ENCODE results near the gene ICOSLG. TPM values are rescaled to one million over a fixed set of nuclear protein-coding genes. Genes with fewer than 3 reads are reported as not detected.
"Not testable (repeated sequence)": the region's sequence is repeated elsewhere in the genome, so short reads cannot be mapped to it uniquely, and the experiment has no call there.

The ICOSLG gene
- total and polyA plus RNA-seq, 2 donors: 1.3 to 2.7 TPM

GRCh38 chr21:44225605-44226004 is 15.1 kb downstream of the ICOSLG start:
- not testable (repeated sequence) for H3K4me3 ChIP-seq (ENCODE audit: low read depth, low read length); H3K36me3 ChIP-seq (ENCODE audit: insufficient read depth); H3K27ac ChIP-seq (ENCODE audit: low read depth); H3K4me1 ChIP-seq (ENCODE audit: insufficient read depth); DNase-seq (ENCODE audit: extremely low spot score)
- WGBS: 100% methylated on average over 1 of the region's 6 CpGs

- H3K4me1 ChIP-seq (ENCODE audit: insufficient read depth); H3K27ac ChIP-seq (ENCODE audit: low read depth); H3K4me3 ChIP-seq (ENCODE audit: low read depth, low read length); H3K36me3 ChIP-seq (ENCODE audit: insufficient read depth); DNase-seq (ENCODE audit: extremely low spot score): not testable (repeated sequence)
- WGBS: no CpG with 5 or more reads among the region's 5 CpGs
Measured at GRCh38 chr21:44223334-44223733, 17.4 kb downstream of the ICOSLG start.

GRCh38 chr21:44220674-44221073 is 20.1 kb downstream of the ICOSLG start:
- not testable (repeated sequence) for H3K4me1 ChIP-seq (ENCODE audit: insufficient read depth); DNase-seq (ENCODE audit: extremely low spot score); H3K27ac ChIP-seq (ENCODE audit: low read depth); H3K36me3 ChIP-seq (ENCODE audit: insufficient read depth); H3K4me3 ChIP-seq (ENCODE audit: low read depth, low read length)
- no CpG with 5 or more reads among the region's 18 CpGs for WGBS

GRCh38 chr21:44218461-44218860 is 22.3 kb downstream of the ICOSLG start:
- not testable (repeated sequence) for H3K27ac ChIP-seq (ENCODE audit: low read depth); DNase-seq (ENCODE audit: extremely low spot score); H3K4me3 ChIP-seq (ENCODE audit: low read depth, low read length); H3K4me1 ChIP-seq (ENCODE audit: insufficient read depth); H3K36me3 ChIP-seq (ENCODE audit: insufficient read depth)
- no CpG with 5 or more reads among the region's 8 CpGs for WGBS

DNA sequence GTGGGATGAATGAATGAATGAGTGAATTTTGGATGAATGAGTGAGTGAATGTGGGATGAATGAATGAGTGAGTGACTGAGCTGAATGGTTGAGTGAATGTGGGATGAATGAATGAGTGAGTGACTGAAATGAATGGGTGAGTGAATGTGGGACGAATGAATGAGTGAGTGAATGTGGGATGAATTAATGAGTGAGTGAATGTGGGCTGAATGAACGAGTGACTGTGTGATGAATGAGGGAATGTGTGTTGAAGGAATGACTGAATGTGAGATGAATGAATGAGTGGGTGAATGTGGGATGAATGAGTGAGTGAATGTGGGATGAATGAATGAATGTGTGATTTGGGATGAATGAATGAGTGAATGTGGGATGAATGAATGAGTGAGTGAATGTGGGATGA is 28.8 kb downstream of the ICOSLG start:
- H3K36me3 ChIP-seq (ENCODE audit: insufficient read depth); DNase-seq (ENCODE audit: extremely low spot score); H3K27ac ChIP-seq (ENCODE audit: low read depth); H3K4me3 ChIP-seq (ENCODE audit: low read depth, low read length); H3K4me1 ChIP-seq (ENCODE audit: insufficient read depth): not testable (repeated sequence)
- WGBS: no CpG with 5 or more reads among the region's 2 CpGs

DNA sequence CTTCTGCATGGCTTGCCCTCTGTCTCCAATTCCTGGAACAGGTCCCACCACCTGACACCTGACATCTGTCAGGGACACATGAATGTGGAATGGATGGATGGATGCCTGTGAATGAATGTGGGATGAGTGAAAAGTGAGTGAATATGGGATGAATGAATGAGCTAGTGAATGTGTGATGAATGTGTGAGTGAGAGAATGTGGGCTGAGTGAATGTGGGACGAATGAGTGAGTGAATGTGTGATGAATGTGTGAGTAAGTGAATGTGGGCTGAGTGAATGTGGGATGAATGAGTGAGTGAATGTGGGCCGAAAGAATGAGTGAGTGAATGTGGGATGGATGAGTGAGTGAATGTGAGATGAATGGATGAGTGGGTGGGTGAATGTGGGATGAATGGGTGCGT is 29.2 kb downstream of the ICOSLG start:
- not testable (repeated sequence) for DNase-seq (ENCODE audit: extremely low spot score); H3K4me1 ChIP-seq (ENCODE audit: insufficient read depth); H3K4me3 ChIP-seq (ENCODE audit: low read depth, low read length); H3K36me3 ChIP-seq (ENCODE audit: insufficient read depth); H3K27ac ChIP-seq (ENCODE audit: low read depth)
- WGBS: no CpG with 5 or more reads among the region's 3 CpGs

- H3K27ac ChIP-seq (ENCODE audit: low read depth); H3K4me3 ChIP-seq (ENCODE audit: low read depth, low read length); H3K36me3 ChIP-seq (ENCODE audit: insufficient read depth); DNase-seq (ENCODE audit: extremely low spot score); H3K4me1 ChIP-seq (ENCODE audit: insufficient read depth): not testable (repeated sequence)
- 70% methylated on average over 3 of the region's 15 CpGs for WGBS
Measured at GRCh38 chr21:44207860-44208646, 32.7 kb downstream of the ICOSLG start.

DNA sequence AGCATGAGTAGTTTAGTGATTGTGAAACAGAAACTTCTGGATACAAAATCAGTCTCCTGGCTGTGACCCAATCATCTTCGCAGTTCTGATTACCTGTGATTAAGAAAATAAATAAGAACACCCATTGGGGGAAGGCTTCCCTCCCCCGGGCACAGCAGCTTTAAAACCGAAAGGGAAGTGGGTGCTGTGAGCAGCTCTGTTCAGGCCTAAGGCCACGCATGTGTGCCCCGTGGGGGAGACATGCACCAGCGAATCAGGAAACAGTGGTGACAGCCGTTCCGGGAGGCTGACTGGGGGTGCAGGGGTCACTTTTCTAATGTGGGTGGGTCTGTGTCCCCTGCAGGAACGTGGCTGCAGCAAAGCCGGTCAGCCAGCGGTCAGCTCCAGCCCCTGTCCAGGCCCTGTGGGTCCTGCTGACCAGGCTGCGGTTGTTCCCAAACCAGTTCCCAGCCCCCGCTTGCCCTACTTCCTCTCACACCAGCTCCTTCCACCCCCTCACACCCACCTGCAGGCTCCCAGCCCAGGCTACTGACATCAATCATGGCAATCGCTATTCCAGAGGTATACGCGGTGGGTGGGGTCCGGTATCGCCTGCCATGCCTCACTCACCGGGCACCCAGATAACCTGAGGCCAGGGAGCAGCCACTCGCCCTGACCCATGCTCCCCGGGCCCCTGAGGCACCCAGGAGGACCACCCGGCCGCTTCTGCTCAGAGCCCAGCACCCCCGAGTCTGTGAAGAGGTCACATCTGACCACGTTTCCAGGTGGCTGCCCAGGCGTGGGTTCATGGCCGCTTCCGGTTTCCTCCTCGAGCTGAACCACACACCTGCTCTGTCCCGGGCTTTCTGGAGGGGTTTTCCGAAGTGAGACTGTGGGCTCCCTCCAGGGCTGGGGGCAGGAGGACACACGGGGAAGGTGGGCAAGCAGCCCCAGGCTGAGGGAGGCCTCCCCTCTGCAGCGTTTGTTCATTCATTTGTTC is 33.8 kb downstream of the ICOSLG start:
- DNase-seq (ENCODE audit: extremely low spot score); H3K4me1 ChIP-seq (ENCODE audit: insufficient read depth); H3K4me3 ChIP-seq (ENCODE audit: low read depth, low read length); H3K27ac ChIP-seq (ENCODE audit: low read depth); H3K36me3 ChIP-seq (ENCODE audit: insufficient read depth): not testable (repeated sequence)
- WGBS: no CpG with 5 or more reads among the region's 33 CpGs

DNA sequence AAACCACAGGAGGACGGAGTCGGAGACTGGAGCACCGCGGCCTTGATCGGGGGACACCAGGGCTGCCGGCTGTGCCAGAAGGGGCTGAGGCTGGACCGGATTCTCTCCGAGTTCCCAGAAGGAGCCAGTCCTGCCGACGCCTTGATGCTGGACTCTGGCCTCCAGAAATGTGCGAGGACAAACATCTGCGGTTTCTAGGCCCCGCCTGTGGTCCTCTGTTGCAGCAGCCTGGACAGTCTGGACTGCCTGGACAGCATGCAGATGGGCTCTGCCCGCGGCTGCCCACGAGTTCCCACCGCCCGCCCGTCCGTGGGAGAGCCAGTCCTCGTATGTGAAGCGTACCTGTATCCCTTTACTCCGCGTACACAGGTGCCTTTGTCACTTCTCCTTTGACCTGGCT is 34.6 kb downstream of the ICOSLG start:
- not testable (repeated sequence) for H3K4me1 ChIP-seq (ENCODE audit: insufficient read depth); DNase-seq (ENCODE audit: extremely low spot score); H3K36me3 ChIP-seq (ENCODE audit: insufficient read depth); H3K4me3 ChIP-seq (ENCODE audit: low read depth, low read length); H3K27ac ChIP-seq (ENCODE audit: low read depth)
- no CpG with 5 or more reads among the region's 24 CpGs for WGBS

DNA sequence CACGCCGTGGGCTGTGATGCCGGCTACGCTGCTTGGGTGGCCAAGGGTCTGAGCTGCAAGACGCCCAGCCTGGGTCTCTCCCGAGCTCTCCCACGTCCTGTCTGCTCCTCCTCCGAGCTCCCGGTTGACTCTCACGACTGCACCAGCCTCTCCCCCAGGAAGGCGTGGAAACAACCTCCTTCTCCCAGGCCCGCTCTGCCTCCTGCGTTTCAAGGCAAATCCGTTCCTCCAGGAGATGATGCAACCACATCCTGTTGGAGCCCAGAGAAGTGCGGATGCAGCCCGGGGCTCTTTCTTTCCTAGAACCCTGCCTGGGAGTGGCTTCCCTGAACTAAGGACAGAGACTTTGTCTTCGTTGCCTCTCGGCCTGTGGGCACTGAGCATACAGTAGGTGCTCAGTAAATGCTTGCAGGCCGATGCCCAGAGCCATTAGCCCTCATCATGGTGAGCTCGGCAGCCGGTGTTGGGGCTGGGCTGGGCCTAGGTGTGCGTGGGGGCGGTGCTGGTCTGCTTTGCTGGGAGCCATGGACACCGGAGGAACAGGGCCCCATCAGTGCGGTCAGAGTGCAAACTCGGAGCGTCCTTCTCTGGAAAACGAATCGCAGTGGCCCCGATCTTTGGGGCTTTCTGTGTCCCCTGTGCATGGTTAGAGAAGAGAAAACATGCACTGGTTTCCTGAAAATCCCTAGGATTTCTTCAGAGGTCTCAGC is 38.0 kb downstream of the ICOSLG start:
- not testable (repeated sequence) for H3K36me3 ChIP-seq (ENCODE audit: insufficient read depth); H3K27ac ChIP-seq (ENCODE audit: low read depth); H3K4me3 ChIP-seq (ENCODE audit: low read depth, low read length); DNase-seq (ENCODE audit: extremely low spot score); H3K4me1 ChIP-seq (ENCODE audit: insufficient read depth)
- no CpG with 5 or more reads among the region's 30 CpGs for WGBS

DNA sequence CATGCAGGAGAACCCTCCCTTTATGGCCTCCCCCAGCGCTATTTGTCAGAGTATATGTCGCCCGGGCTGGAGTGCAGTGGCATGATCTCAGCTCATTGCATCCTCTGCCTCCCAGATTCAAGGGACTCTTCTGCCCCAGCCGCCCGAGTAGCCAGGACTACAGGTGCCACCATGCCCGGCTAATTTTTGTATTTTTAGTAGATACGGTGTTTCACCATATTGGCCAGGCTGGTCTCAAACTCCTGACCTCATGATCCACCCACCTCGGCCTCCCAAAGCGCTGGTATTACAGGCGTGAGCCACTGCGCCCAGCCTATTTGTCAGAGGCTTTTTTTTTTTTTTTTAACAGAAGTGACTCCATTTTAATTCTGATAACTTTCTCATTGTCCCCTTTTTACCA is 40.7 kb downstream of the ICOSLG start:
- H3K4me1 ChIP-seq (ENCODE audit: insufficient read depth); DNase-seq (ENCODE audit: extremely low spot score); H3K4me3 ChIP-seq (ENCODE audit: low read depth, low read length); H3K27ac ChIP-seq (ENCODE audit: low read depth); H3K36me3 ChIP-seq (ENCODE audit: insufficient read depth): not testable (repeated sequence)
- 91% methylated on average over 11 of the region's 11 CpGs for WGBS

DNA sequence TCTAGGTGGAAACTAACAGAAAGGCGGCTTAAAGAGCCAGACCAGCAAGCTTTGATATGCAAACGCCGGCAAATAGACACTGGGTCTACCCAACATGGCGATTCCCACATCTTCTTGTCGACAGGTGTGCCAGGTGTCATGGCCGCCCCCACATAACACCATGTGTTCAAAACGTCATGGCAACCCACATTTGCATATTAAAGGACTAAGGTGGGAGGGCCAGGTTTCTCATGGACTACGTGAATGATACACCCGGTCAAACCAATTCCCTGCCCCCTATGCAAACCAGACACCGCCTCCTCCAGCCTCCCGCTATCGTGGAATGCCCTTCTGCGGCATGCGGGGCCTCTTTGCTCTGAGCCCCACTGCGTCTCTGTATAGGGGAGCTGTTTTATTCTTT is 41.3 kb downstream of the ICOSLG start:
- no peaks in the 10 kb centered on the region for H3K36me3 ChIP-seq (ENCODE audit: insufficient read depth)
- 82% methylated on average over 15 of the region's 15 CpGs for WGBS
- no peak overlapping the region for H3K4me3 ChIP-seq (ENCODE audit: low read depth, low read length)
- no peak overlapping the region for H3K27ac ChIP-seq (ENCODE audit: low read depth)
- H3K4me1 ChIP-seq (ENCODE audit: insufficient read depth): no peaks in the 10 kb centered on the region
- no peak for DNase-seq (ENCODE audit: extremely low spot score)

- H3K4me1 ChIP-seq (ENCODE audit: insufficient read depth); DNase-seq (ENCODE audit: extremely low spot score); H3K27ac ChIP-seq (ENCODE audit: low read depth); H3K36me3 ChIP-seq (ENCODE audit: insufficient read depth); H3K4me3 ChIP-seq (ENCODE audit: low read depth, low read length): not testable (repeated sequence)
- WGBS: 69% methylated on average over 10 of the region's 21 CpGs
Measured at GRCh38 chr21:44197156-44197516, 43.6 kb downstream of the ICOSLG start.
